GM19351 (cell line): ENCODE results near the gene BRMS1.
A peak's percentile ranks its signal among the peaks of the same experiment; 100 is the strongest.
"Not testable (repeated sequence)": the region's sequence is repeated elsewhere in the genome, so short reads cannot be mapped to it uniquely, and the experiment has no call there.

Source experiments
- ATAC-seq: cut with Tn5 transposase; IDR thresholded peaks from one replicate; pipeline ENCODE4 v1.9.1; 2021; ENCODE audit warnings: mild to moderate bottlenecking, moderate library complexity; ENCODE audit not compliant: unreplicated experiment

The BRMS1 gene

DNA sequence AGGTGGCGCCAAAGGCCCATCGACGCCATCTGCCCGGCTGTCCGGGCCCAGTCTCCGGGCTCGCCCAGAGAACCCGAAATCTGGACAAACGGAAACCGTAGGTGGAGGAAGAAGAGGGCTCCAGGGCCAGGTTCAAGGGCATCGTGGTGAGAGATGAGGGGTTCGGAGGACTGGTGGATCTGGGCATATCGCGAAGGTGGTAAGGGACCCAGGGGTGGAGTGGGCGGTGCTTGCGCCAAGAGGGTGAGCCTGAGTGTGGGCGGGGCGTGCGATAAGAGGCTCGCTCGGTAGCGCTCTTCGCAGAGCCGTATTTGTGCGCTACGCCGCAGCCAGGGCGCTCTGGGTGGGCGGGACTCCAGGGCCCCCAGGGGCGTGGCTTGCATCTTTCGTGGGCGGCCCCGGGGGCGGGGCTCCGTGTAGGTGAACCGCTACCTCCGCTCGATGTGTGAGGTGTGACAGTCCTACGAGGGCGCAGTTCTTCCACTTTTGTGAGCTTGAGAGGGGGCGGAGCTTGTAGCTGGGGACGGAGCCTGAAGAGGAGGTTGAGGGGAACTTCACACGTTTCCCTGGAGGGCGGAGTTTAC, 32.8 kb downstream of the BRMS1 start:
- peak; percentile 60 for ATAC-seq

DNA sequence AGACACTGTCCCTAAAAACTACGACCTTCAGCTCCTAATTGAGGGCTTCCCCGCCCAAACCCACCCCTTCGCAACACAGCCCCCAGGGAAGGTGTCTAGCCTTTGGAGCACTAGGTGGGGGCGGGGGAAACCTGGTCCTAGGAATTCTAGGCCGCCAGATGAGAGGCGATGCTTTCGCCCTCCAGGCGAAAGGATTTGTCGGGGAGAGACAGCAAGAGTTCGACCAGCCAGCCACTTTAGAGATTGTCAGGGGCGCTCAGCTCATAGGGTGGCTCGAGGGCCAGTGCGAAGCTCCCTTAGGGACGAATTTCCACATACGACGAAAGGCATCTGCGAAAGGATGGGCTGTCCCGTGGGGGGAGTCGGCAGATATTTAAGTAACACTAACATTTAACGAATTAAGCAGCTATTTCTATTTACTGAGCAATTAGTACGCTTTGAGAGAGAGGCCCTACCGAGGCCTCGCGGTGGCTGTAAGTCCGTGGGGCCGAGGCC, 33.4 kb downstream of the BRMS1 start:
- no peak for ATAC-seq

DNA sequence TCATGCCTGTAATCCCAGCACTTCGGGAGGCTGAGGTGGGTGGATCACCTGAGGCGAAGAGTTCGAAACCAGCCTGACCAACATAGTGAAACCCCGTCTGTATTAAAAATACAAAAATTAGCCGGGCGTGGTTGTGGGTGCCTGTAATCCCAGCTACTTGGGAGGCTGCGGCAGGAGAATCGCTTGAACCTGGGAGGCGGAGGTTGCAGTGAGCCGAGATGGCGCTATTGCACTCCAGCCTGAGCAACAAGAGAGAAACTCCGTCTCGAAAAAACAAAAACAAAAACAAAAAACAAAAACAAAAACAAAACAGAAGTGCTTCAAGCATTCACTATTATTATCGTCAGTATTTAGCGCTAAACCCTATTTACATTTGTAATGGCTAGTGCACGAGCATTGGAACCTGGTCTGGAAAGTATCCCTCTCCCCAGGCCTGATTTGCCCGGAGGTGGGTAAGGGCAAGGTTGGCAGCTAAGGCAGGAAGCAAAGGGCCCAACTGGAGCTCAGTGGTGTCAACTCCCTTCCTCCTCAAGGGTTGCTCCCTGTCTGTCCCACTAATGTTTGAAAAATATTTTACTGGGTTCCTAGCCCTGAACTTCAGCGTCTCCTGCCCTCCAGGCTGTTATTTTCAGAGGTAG, 34.0 kb downstream of the BRMS1 start:
- not testable (repeated sequence) for ATAC-seq

DNA sequence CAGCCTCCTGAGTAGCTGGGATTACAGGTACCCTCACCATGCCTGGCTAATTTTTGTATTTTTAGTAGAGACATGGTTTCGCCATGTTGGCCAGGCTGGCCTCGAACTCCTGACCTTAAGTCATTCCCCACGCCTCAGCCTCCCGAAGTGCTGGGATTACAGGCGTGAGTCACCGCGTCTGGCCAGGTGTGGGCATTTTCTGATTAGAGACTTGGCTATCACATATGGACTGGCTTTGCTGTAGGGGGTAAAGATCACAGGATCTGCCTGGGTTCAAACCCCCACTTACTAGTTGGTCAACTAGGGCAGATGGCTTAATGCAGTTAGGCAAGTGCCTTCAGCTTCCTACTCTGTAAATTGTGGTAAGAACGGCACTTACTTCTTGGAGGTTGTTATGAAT, 34.6 kb downstream of the BRMS1 start:
- ATAC-seq: no peak

DNA sequence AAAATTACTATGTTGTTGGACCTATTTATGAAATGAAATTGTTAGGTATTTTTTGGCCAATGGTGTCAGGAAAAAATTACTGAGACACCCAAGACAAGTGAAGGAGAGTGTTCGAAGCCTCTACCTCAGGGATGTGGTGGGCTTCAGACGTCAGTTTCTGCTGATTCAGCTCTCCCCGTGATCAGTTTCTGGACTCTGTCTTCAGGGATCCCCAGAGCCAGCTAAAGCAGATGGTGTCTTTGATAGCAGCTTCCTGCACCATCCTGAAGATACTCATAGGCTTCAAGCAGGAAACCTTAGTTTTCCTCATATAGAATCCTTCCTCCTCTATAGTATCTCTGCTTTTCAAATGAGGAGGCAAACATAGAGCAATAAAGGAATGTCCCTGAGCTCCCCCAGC, 35.4 kb downstream of the BRMS1 start:
- no peak for ATAC-seq

DNA sequence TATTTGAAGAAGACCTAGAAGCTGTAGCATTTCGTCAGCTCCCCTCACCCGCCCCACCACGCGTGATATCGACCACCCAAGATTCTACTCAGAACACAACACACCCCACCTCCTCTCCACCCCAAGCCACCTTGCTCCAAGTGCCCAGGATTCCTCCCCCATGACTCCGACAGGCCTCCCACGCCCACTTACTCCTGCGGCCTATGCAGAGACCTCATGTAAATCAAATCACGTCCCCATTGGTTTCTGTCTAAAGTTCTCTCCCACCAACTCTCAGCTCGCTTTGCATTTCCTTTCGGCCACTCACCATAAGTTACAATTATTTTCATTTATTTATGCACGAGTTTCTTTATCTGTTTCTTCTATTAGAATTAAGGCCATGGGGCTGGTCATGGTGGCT, 42.2 kb downstream of the BRMS1 start:
- ATAC-seq: no peak

DNA sequence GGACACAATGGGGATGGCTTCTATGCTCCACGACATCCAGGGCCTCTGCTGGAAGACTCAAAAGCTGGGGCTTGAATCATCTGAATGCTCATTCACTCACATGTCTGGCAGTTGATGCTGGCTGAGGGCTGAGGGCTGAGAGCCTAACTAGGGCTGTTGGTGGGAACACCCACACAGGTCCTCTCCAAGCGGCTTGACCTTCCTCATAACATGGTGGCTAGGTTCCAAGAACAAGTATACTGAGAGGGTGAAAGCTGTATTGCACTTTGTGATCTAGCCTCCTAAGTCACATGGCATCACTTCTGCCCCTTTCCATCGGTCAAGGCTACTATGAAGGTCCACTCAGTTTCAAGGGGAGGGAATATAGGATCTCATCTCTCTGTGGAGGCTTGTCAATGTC, 45.7 kb downstream of the BRMS1 start:
- ATAC-seq: no peak

DNA sequence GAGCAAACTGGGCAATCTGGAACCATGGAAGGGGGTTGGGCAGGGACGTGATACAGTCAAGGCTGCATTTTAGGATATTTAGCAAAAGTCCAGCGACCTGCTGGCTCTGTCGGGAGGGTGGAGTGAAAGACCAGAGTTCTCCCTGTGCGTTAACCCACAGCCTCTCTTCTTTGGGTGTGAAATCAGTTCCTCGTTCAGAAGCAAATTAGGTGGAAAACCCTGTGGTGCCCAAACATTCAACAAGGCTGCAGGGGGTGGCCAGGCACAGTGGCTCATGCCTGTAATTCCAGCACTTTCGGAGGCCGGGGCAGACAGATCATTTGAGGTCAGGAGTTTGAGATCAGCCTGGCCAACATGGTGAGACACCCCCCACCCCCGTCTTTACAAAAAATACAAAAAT, 47.3 kb downstream of the BRMS1 start:
- ATAC-seq: no peak

DNA sequence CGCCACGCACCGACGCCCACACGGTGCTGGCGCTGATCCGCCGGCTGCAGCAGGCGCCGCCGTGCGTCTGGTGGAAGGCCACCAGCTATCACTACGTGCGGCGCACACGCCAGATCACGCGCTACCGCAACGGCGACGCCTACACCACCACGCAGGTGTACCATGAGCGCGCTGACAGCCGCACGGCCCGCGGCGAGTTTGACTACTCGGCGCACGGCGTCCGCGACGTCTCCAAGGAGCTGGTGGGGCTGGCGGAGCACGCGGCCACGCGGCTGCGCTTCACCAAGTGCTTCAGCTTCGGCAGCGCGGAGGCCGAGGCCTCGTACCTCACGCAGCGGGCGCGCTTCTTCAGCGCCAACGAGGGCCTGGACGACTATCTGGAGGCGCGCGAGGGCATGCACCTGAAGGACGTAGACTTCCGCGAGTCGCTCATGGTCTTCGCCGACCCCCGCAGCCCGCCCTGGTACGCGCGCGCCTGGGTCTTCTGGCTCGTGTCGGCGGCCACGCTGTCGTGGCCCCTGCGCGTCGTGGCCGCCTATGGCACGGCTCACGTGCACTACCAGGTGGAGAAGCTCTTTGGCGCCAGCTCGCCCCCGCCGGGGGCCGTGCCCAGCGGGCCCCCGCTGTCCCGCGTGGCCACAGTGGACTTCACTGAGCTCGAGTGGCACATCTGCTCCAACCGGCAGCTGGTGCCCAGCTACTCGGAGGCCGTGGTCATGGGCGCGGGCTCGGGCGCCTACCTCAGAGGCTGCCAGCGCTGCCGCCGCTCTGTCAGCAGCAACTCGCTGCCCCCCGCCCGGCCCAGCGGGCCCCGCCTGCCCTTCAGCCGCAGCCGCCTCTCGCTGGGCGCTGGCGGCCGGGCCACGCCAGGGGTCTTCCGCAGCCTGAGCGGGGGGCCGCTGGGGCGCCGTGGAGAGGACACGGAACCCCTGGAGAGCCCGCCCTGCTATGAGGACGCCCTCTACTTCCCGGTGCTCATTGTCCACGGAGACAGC, 50.0 kb downstream of the BRMS1 start:
- no peak for ATAC-seq

DNA sequence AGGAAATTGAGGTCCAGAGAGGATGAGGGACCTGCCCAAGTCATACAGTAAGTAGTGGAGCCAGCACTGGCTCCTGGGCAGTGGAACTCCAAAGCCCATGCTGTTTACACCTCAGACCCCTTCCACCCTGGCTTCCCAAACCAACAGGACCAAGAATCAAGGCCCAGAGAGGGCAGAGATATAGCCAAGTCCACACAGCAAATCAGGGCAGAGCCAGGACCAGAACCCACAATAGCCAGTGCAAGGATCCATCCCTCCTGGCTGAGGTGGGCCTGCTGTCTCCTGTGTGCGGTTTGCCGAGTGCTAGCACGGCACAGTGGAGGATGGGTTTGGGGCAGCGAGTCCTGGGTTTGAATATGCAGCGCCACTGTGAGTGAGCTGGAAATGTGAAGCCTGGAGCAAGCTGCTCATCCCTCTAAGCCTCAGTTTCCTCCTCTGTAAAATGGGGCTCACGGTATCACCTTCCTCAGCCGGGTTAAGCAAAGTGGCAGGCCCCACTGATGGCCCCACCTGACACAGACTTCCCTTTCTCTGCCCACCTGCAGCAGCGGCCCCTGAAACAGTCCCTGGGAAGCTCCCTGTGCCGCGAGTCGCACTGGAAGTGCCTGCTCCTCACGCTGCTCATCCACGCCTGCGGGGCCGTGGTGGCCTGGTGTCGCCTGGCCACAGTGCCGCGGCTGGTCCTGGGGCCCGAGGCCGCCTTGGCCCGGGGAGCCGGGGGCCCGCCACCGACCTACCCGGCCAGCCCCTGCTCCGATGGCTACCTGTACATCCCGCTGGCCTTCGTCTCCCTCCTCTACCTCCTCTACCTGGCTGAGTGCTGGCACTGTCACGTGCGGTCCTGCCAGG, 50.9 kb downstream of the BRMS1 start:
- no peak for ATAC-seq

DNA sequence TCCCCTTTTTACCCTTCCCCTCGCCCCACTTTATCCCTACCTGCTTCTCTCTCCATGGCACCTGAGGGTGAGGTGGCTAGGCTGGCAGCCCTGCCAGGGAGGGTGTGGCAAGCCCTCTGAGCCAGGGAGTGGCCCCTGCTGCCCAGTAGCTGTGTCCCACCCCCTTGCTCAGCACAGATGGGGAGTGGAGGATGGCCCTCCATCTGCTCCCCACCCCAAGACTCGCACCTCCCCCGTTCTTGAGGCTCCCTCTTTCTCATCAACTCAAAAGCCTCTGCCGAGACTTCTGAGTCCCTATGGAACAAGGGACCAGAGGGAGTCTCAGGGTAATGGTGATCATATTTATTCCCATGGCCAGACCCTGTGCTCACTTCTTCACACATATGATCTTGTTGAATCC, 51.6 kb downstream of the BRMS1 start:
- no peak for ATAC-seq

DNA sequence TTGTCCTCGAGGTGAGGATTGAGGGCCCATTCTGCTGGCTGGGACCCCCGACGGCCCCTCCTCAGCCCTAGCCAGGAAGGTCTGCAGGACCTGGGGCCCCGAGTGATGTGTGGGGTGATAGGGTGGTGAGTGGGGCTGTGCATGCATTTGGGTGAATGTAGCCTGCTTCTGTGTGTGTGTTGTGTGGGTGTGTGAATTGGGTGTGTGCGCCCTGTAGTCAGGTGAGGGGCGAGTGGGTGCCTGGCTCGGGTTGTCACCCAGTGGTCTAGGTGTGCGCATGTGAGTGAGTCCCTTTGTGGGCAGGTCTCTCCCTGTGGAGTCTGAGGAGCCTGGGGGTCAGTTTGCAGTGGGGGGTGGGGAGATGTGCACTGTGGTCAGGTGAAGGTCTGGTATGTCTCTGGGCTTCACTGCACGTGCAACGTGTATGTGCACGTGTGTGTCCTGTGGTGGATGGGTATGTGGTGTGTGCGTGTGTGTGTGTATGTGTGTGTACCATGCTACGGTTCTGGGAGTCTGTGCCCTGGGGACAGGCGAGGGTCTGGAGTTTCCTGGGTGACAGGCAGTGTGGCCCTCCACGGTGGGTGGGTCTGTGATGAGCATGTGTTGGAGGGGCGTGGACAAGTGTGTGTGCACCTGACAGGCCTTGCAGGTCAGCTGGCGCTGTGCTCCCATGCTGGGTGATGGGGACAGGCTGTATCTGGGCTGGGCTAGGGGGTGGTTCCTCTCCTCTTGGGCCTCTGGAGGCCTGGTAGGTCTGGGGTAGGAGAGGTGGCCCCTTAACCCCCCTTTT, 52.2 kb downstream of the BRMS1 start:
- ATAC-seq: no peak

DNA sequence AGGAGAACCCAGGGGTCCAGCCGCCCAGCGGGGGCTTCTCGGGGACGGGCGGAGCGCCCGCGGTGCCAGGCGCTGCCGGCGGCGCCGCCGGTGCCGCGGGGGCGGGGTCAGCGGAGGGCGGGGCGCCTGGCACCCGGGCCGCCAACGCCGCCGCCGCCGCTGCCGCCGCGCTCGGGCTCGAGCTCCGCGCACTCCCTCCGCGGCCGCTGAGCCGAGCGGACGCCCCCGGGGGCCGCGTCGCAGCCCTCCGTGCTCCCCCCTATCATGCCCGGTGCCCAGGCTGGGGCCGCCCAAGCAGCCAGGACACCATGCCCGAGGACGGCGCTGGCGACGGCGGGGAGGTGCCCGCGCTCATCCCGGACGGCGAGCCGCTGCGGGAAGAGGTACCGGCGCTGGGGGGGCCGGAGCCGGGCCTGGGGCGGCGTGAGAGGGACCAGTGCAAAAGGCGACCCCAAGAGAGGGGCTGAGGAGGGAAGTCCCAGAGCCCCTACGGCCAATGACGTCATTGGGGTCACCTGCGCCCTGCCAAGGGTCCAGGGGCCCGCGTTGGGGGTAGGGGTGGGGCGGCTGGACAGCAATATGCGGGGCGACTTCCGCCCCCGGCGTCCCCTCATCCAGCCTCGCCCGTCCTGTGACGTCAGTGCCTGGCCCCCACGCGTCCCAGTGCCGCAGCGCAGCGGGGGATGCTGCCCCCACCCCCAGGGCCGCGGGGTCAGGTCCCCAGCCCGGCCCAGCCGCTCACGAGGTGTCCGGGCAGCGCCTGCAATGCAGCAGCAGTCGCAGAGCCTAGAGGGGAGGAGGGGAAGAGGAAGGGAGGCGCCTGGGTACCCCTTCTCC, 53.0 kb downstream of the BRMS1 start, which contains the start of gene TMEM151A:
Gene TMEM151A, plus strand, starts transcription at position 189 of the 837 bp plus-strand sequence. Its CDS starts 120 bp downstream, at position 309.
- no peak for ATAC-seq

DNA sequence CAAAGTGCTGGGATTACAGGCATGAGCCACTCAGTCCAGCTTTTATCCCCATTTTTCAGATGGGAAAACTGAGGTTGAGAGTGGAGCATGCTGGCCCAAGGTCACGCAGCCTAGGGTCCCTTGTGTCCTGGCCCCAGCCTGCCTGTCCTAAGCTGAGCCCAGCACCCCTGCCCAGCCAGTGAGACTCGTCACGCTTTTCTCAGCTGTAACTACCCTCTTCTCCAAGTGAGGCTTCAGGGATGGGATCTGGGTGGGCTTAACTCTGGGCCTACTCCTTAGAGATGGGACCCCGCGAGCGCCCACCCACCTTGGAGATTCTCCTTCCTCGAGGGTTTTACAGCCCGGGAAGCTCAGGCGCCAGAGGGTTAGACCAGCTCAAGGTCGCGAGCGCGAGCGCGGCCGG, 53.6 kb downstream of the BRMS1 start:
- no peak for ATAC-seq

DNA sequence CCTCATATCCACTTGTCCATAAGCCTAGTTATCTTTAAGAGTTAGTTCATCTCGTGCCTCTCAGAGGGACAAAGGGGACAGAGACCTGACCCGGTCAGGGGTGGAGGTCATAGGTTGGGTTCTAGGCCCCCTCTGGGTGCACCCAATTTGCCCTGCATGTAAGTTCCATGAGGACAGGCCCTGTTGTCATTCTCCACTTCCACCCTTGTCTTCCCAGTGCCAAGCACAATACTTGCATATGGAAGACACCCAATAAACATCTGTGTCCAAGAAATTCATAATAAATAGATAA, 54.6 kb downstream of the BRMS1 start:
- no peak for ATAC-seq

DNA sequence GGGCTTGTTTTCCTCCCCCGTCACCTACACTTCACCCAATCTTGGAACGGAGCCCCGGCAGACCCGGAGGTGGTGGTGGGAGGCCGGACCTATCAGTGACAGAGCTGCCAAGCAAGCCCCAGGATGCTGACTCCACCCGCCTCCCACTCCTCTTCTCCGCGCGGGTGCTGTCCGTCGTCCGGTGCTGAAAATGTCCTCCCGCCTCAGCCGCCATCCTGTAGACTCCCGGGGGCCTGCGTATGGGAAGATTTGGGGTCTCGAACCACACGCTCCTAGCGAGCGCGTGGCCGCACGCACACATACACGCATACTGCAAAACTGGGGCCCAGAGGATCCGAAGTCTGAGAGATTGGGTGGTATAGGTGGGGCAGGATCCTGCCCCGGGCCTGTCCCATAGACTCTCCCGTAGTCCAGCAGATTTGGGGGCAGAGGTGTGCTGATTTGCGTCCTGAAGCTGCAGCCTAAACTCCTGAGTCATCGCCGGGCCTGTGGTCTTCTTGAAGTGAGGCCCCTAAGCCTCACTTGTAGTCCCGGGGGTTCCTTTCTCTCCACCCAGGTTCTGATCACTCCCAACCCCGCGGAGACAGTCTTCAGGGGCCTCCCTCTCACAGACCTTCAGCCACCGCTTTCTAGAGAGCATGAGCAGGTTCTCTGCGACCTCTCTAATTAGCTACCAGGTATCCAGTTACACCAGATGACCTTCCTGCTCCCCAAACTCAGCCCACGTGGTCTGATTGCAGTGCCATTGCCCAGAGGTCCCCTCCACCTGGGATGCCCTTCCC, 55.2 kb downstream of the BRMS1 start:
- ATAC-seq: peak; percentile 34

DNA sequence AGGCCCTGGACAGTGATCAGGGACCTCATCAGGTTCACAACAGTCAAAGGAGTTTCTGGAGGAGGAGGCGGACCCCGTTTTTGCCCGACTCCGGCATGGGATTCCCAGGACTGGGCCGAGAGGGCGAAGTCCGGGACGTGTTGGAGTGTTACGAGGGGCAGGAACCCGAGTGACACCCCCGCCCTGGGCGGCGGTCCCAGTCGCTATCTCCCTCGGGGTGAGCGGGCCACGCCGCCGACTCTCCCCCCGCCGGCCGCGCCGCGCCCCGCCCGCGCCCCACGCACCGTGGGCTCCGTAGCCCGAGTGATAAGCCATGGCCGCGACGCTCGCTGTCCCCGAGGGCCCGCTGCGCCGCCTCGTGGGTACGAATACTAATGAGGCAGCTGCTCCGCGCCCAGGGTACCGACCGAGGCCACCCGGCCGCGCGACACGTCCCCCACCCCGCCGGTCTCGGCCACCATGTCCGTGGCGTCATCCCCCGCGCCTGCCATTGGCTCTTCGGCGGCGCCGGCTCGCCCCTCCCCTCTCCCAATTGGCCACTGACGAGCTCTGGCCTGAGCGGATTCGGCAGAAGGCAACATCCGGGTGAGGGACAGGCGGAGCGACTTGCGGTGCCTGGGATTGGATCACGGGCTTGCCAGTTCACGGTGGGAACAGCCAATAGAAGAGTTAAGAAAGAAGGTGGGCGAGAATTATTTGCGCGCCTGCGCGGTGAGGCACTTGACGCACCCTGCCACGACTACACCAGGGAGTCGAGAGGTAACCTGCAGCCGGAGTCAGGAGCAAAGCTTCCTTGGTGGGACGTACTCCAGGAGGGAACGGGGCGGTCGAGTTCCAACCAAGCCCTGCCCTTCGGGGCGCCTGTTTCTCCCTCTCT, 56.0 kb downstream of the BRMS1 start, which contains the start of gene YIF1A:
Gene YIF1A, minus strand, starts transcription at position 473 of the 877 bp plus-strand sequence. Its CDS starts 158 bp downstream, at position 315.
- peak; percentile 93 for ATAC-seq
